Neural cell (in vitro differentiated cells): ENCODE measurements around the gene RENBP.

Experiments used
- CTCF ChIP-seq: fragments of 450-650 bp; IDR thresholded peaks from 2 replicates; pipeline ENCODE4 v1.5.1; 2014; ENCODE audit warnings: antibody characterized with exemption, mild to moderate bottlenecking, moderate library complexity; ENCODE audit not compliant: poor library complexity, severe bottlenecking
- EP300 ChIP-seq: fragments of 450-650 bp; conservative IDR thresholded peaks from 2 replicates; pipeline ENCODE4 v1.6.1; 2014; ENCODE audit warnings: antibody characterized with exemption, mild to moderate bottlenecking, moderate library complexity; ENCODE audit not compliant: poor library complexity, severe bottlenecking
- EZH2 ChIP-seq: fragments of 200-600, 300-800 bp; shearing (Covaris generic), sonication (generic); IDR thresholded peaks from 2 replicates; pipeline ENCODE4 v1.6.1; 2014; ENCODE audit warnings: antibody characterized with exemption, low read length, borderline replicate concordance, mild to moderate bottlenecking; ENCODE audit not compliant: insufficient read depth, poor library complexity, severe bottlenecking

GRCh38 chrX:153974726-153975286 lies 30.4 kb upstream of the RENBP start:
- TF ChIP-seq EP300 (no peak), CTCF (no peak), EZH2 (no peak)
